ENCODE data around the gene METRN.

METRN gene

DNA sequence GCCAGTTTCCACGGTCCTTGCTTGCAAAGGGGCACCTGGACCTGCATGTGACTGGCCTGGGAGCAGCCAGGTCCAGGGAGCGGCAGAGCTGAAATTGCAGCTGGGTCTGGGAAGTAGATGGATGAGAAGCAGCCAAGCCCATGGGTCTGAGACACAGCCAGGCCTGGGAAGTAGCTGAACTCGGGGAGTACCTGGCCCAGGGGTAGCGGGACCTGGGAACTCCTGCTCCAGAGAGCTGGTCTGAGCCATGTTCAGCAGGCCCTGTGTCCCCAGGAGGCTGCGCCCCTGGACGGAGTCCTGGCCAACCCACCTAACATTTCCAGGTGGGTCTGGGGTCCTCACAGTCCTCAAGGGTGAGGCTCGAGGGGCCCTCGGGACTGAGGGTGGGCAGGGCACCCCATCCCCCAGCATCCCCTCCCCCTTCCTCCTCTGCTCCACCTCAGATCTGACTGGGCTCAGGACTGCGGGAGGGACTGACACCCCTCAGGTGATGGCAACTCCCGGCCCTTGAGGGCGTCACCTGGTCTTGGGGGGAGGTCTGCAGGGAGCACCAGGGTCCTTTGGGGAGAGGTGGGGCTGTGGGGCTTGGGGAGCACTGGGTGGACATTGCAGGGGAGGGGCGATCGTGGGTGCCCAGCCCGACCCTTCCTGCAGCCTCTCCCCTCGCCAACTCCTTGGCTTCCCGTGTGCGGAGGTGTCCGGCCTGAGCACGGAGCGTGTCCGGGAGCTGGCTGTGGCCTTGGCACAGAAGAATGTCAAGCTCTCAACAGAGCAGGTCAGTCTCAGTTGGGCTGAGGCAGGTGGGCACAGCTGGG lies 48.7 kb downstream of the METRN start:
- Histone ChIP-seq H2AFZ (ENCODE audit: low read length) (no peak overlapping the region), H3K27ac (ENCODE audit: low read length) (no peak overlapping the region), H3K9ac (ENCODE audit: low read length) (no peak overlapping the region), H3K4me1 (ENCODE audit: low read length) (no peaks in the 10 kb centered on the region), H3K4me3 (ENCODE audit: low read length) (no peak overlapping the region), H3K4me2 (ENCODE audit: low read depth, low read length) (no peak overlapping the region), H3F3A (ENCODE audit: insufficient read depth, low read length) (no peaks in the 10 kb centered on the region), H3K9me3 (replicated peaks; ENCODE audit: insufficient read depth, low read length) (no peaks in the 10 kb centered on the region), H3K27me3 (replicated peaks; ENCODE audit: insufficient read depth, low read length) (peaks cover 49% of the 10 kb centered on the region), H3K79me2 (ENCODE audit: low read length) (no peaks in the 10 kb centered on the region), H3K36me3 (replicated peaks; ENCODE audit: insufficient read depth, low read length) (no peaks in the 10 kb centered on the region), H3K9me2 (replicated peaks; ENCODE audit: insufficient read depth, low read length) (no peaks in the 10 kb centered on the region), H4K20me1 (ENCODE audit: insufficient read depth, low read length) (no peaks in the 10 kb centered on the region)
- no peak for DNase-seq
- TF ChIP-seq, protein P1, sequence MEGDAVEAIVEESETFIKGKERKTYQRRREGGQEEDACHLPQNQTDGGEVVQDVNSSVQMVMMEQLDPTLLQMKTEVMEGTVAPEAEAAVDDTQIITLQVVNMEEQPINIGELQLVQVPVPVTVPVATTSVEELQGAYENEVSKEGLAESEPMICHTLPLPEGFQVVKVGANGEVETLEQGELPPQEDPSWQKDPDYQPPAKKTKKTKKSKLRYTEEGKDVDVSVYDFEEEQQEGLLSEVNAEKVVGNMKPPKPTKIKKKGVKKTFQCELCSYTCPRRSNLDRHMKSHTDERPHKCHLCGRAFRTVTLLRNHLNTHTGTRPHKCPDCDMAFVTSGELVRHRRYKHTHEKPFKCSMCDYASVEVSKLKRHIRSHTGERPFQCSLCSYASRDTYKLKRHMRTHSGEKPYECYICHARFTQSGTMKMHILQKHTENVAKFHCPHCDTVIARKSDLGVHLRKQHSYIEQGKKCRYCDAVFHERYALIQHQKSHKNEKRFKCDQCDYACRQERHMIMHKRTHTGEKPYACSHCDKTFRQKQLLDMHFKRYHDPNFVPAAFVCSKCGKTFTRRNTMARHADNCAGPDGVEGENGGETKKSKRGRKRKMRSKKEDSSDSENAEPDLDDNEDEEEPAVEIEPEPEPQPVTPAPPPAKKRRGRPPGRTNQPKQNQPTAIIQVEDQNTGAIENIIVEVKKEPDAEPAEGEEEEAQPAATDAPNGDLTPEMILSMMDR (IDR thresholded peaks at IDR 0.05; ENCODE audit: low read length), result no peak
- TF ChIP-seq EZH2phosphoT487 (IDR thresholded peaks at IDR 0.05; ENCODE audit: low read length) (no peak), EZH2 (optimal IDR thresholded peaks at IDR 0.05; ENCODE audit: low read depth, low read length) (no peak)

DNA sequence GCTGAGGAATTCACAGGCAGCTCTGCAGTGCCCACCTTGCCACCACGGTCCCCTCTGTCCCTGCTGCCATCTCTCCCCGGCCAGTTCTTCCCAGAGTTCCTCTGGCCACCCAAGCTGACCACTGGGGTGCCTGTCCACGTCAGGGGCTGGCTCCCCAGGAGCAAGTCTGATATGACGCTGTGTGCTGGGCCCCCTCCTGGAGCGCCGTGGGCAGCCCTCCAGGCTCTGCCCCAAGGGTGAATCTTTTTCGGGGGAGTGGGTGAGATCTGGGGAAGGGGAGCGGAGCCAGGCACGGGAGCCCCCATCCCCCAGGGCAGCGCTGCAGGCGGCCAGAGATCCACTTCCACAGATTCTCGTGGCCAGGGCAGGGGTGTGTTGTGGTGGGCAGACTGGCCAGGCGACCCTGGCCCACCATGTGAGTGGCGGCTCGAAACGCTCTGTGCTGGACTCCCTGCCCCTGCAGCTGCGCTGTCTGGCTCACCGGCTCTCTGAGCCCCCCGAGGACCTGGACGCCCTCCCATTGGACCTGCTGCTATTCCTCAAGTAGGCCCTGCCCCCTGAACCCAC lies 49.3 kb downstream of the METRN start:
- H3F3A ChIP-seq (ENCODE audit: insufficient read depth, low read length), result no peaks in the 10 kb centered on the region
- H3K9me3 ChIP-seq (replicated peaks; ENCODE audit: insufficient read depth, low read length), result no peaks in the 10 kb centered on the region
- H3K9me2 ChIP-seq (replicated peaks; ENCODE audit: insufficient read depth, low read length), result no peaks in the 10 kb centered on the region
- no peaks in the 10 kb centered on the region for H4K20me1 ChIP-seq (ENCODE audit: insufficient read depth, low read length)
- H2AFZ ChIP-seq (ENCODE audit: low read length), result no peak overlapping the region
- H3K4me3 ChIP-seq (ENCODE audit: low read length), result no peak overlapping the region
- no peaks in the 10 kb centered on the region for H3K79me2 ChIP-seq (ENCODE audit: low read length)
- no peaks in the 10 kb centered on the region for H3K36me3 ChIP-seq (replicated peaks; ENCODE audit: insufficient read depth, low read length)
- TF ChIP-seq EZH2phosphoT487 (IDR thresholded peaks at IDR 0.05; ENCODE audit: low read length) (no peak), EZH2 (optimal IDR thresholded peaks at IDR 0.05; ENCODE audit: low read depth, low read length) (no peak)
- TF ChIP-seq, protein P1 (IDR thresholded peaks at IDR 0.05; ENCODE audit: low read length), result no peak
- H3K4me1 ChIP-seq (ENCODE audit: low read length), result no peaks in the 10 kb centered on the region
- no peak overlapping the region for H3K27ac ChIP-seq (ENCODE audit: low read length)
- DNase-seq, result no peak
- no peak overlapping the region for H3K9ac ChIP-seq (ENCODE audit: low read length)
- H3K27me3 ChIP-seq (replicated peaks; ENCODE audit: insufficient read depth, low read length), result peaks cover 43% of the 10 kb centered on the region
- H3K4me2 ChIP-seq (ENCODE audit: low read depth, low read length), result no peak overlapping the region

DNA sequence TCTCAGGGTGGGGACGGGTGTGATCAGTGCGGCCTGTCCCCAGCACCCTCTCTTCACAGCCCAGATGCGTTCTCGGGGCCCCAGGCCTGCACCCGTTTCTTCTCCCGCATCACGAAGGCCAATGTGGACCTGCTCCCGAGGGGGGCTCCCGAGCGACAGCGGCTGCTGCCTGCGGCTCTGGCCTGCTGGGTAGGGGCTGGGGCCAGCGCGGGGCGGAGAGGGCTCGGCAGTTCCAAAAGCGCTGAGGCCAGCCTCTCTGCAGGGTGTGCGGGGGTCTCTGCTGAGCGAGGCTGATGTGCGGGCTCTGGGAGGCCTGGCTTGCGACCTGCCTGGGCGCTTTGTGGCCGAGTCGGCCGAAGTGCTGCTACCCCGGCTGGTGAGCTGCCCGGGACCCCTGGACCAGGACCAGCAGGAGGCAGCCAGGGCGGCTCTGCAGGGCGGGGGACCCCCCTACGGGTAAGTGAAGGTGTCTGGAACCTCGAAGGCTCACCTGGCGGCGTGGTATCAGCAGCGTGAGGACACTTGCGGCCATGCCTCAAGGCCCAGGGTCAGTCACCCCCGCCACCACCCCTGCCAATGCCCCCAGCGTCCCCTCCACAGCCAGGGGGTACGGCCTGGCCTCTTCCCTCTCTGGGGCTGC lies 50.0 kb downstream of the METRN start:
- H3K27ac ChIP-seq (ENCODE audit: low read length), result no peak overlapping the region
- no peaks in the 10 kb centered on the region for H3K9me3 ChIP-seq (replicated peaks; ENCODE audit: insufficient read depth, low read length)
- no peaks in the 10 kb centered on the region for H3K36me3 ChIP-seq (replicated peaks; ENCODE audit: insufficient read depth, low read length)
- TF ChIP-seq EZH2 (optimal IDR thresholded peaks at IDR 0.05; ENCODE audit: low read depth, low read length) (no peak), EZH2phosphoT487 (IDR thresholded peaks at IDR 0.05; ENCODE audit: low read length) (no peak)
- TF ChIP-seq, protein P1 (IDR thresholded peaks at IDR 0.05; ENCODE audit: low read length), result no peak
- no peak for DNase-seq
- peaks cover 36% of the 10 kb centered on the region for H3K27me3 ChIP-seq (replicated peaks; ENCODE audit: insufficient read depth, low read length)
- no peak overlapping the region for H3K4me3 ChIP-seq (ENCODE audit: low read length)
- no peaks in the 10 kb centered on the region for H3K79me2 ChIP-seq (ENCODE audit: low read length)
- H2AFZ ChIP-seq (ENCODE audit: low read length), result no peak overlapping the region
- no peaks in the 10 kb centered on the region for H4K20me1 ChIP-seq (ENCODE audit: insufficient read depth, low read length)
- no peak overlapping the region for H3K9ac ChIP-seq (ENCODE audit: low read length)
- no peaks in the 10 kb centered on the region for H3K4me1 ChIP-seq (ENCODE audit: low read length)
- H3K4me2 ChIP-seq (ENCODE audit: low read depth, low read length), result no peak overlapping the region
- H3F3A ChIP-seq (ENCODE audit: insufficient read depth, low read length), result no peaks in the 10 kb centered on the region
- H3K9me2 ChIP-seq (replicated peaks; ENCODE audit: insufficient read depth, low read length), result no peaks in the 10 kb centered on the region

All from MM.1S (cell line).